ENCODE results near the gene HES1. TPM values are rescaled to one million over a fixed set of nuclear protein-coding genes. Genes with fewer than 3 reads are reported as not detected.

The HES1 gene
- total RNA-seq, 4 donors from 2014 or later = 89.9 to 196 (median 104) TPM

DNA sequence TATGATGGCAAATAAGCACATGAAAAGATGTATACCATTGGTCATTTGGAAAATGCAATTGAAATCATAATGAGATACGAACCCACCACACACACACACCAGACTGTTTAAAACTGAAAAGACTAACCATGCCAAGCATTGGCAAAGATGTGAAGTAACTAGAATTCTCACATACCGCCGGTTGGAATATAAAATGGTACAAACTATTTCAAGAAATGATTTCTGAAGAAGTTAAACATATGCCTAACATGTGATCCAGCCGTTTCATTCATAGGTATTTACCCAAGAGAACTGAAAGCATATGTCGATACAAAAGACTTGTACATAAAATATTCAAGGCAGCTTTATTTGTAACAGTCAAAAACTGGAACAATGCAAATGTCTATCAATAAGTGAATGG lies 28.9 kb downstream of the HES1 start:
- Histone ChIP-seq H3K27ac (no peak overlapping the region), H3K9me3 (no peaks in the 10 kb centered on the region), H3K4me1 (peaks cover 7 to 41% (median 30%) of the 10 kb centered on the region in 4 donors), H3K4me3 (no peak overlapping the region), H3K27me3 (no peaks in the 10 kb centered on the region), H3K36me3 (no peaks in the 10 kb centered on the region)
- WGBS, 2 donors (ENCODE audit: low coverage in 1 of 2) = 83 to 85% methylated on average over 5 of the region's 5 CpGs
- TF ChIP-seq POLR2AphosphoS5 (IDR thresholded peaks at IDR 0.05) = no peak
- no peak for TF ChIP-seq CTCF (IDR thresholded peaks at IDR 0.05)
- TF ChIP-seq EP300 (IDR thresholded peaks at IDR 0.05; ENCODE audit: low read depth) = no peak
- TF ChIP-seq POLR2A (IDR thresholded peaks at IDR 0.05) = no peak
- intact Hi-C loops (cut with DNase I; ENCODE audit: low total_unique reads) = no loop called here
- in situ Hi-C loops (cut with MboI; ENCODE audit: low pct_ligation_motif_present in 1 of 4, low pct_unique_long_range_greater_than_20kb in 1 of 4, low sequenced_read_pairs in 3 of 4) = no loop called here
- no peak for DNase-seq

- Histone ChIP-seq H3K4me1 (peaks cover 7 to 40% (median 26%) of the 10 kb centered on the region in 4 donors), H3K27ac (no peak overlapping the region), H3K27me3 (no peaks in the 10 kb centered on the region), H3K4me3 (no peak overlapping the region), H3K36me3 (no peaks in the 10 kb centered on the region), H3K9me3 (no peaks in the 10 kb centered on the region)
- TF ChIP-seq CTCF (IDR thresholded peaks at IDR 0.05) (no peak), POLR2A (IDR thresholded peaks at IDR 0.05) (no peak), POLR2AphosphoS5 (IDR thresholded peaks at IDR 0.05) (no peak), EP300 (IDR thresholded peaks at IDR 0.05; ENCODE audit: low read depth) (no peak)
- WGBS, 2 donors (ENCODE audit: low coverage in 1 of 2) = 75 to 97% methylated on average over 4 to 7 of the region's 7 CpGs
- intact Hi-C loops (cut with DNase I; ENCODE audit: low total_unique reads) = no loop called here
- in situ Hi-C loops (cut with MboI; ENCODE audit: low pct_ligation_motif_present in 1 of 4, low pct_unique_long_range_greater_than_20kb in 1 of 4, low sequenced_read_pairs in 3 of 4) = no loop called here
- no peak for DNase-seq
Measured at GRCh38 chr3:194165271-194166018, 29.5 kb downstream of the HES1 start.

GRCh38 chr3:194166682-194167479 lies 30.9 kb downstream of the HES1 start:
- H3K27ac ChIP-seq = peak overlapping the region; percentile 21 to 47 (median 40)
- in situ Hi-C loops (cut with MboI; ENCODE audit: low pct_ligation_motif_present in 1 of 4, low pct_unique_long_range_greater_than_20kb in 1 of 4, low sequenced_read_pairs in 3 of 4) = no loop called here
- no peaks in the 10 kb centered on the region for H3K27me3 ChIP-seq
- H3K4me1 ChIP-seq = peaks cover 3 to 29% (median 15%) of the 10 kb centered on the region in 4 donors
- no peaks in the 10 kb centered on the region for H3K36me3 ChIP-seq
- H3K9me3 ChIP-seq = no peaks in the 10 kb centered on the region
- no peak for TF ChIP-seq CTCF (IDR thresholded peaks at IDR 0.05)
- TF ChIP-seq EP300 (IDR thresholded peaks at IDR 0.05; ENCODE audit: low read depth) = no peak
- no peak for TF ChIP-seq POLR2AphosphoS5 (IDR thresholded peaks at IDR 0.05)
- no peak for TF ChIP-seq POLR2A (IDR thresholded peaks at IDR 0.05)
- 39 to 46% methylated on average over 8 to 16 of the region's 16 CpGs for WGBS, 2 donors (ENCODE audit: low coverage in 1 of 2)
- no peak for DNase-seq
- intact Hi-C loops (cut with DNase I; ENCODE audit: low total_unique reads) = no loop called here
- no peak overlapping the region for H3K4me3 ChIP-seq

- Histone ChIP-seq H3K4me3 (no peak overlapping the region), H3K27me3 (no peaks in the 10 kb centered on the region), H3K9me3 (no peaks in the 10 kb centered on the region), H3K4me1 (peaks cover 3 to 29% (median 15%) of the 10 kb centered on the region in 4 donors), H3K27ac (no peak overlapping the region), H3K36me3 (no peaks in the 10 kb centered on the region)
- TF ChIP-seq EP300 (IDR thresholded peaks at IDR 0.05; ENCODE audit: low read depth) (no peak), POLR2A (IDR thresholded peaks at IDR 0.05) (no peak), POLR2AphosphoS5 (IDR thresholded peaks at IDR 0.05) (no peak), CTCF (IDR thresholded peaks at IDR 0.05) (no peak)
- in situ Hi-C loops (cut with MboI; ENCODE audit: low pct_ligation_motif_present in 1 of 4, low pct_unique_long_range_greater_than_20kb in 1 of 4, low sequenced_read_pairs in 3 of 4) (no loop called here), intact Hi-C loops (cut with DNase I; ENCODE audit: low total_unique reads) (no loop called here)
- DNase-seq = no peak
- 61 to 75% methylated on average over 5 of the region's 5 CpGs for WGBS, 2 donors (ENCODE audit: low coverage in 1 of 2)
Measured at GRCh38 chr3:194167480-194168282, 31.7 kb downstream of the HES1 start.
